ENCODE measurements around the gene RAET1G.
A peak's percentile ranks its signal among the peaks of the same experiment; 100 is the strongest.

The RAET1G gene

DNA sequence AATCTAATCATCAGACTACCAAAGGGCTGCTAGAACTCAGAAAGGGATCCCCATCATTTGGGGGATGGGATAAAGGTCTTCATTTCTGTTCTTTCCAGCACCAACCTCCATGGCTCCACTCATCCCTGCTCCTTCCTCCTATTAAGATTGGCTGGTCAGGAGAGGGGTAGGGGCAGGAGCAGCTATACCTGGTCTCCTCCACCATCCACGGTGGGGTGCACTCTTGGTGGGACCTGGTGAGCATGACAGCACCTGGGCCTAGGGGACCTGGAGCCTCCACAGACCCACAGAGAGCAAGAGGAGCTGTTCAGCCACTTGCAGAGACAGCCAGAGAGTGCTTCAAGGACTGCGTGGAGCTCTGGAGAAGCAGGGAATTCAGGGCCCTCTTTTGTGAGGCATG is 12.7 kb upstream of the RAET1G start:
- Histone ChIP-seq H4K20me1 (ENCODE audit: insufficient read depth, low read length) (0 out of 2 replicates have a peak, but pooled peaks cover 2% of the 10 kb centered on the region), H3K36me3 (ENCODE audit: insufficient read depth, low read length) (no peaks in the 10 kb centered on the region), H3K9me3 (ENCODE audit: insufficient read depth, low read length, severe bottlenecking) (no peaks in the 10 kb centered on the region), H3K9ac (ENCODE audit: low read depth, low read length) (no peak overlapping the region), H3K79me2 (ENCODE audit: insufficient read depth, low read length) (no peaks in the 10 kb centered on the region), H3K4me1 (ENCODE audit: insufficient read depth, low read length) (no peaks in the 10 kb centered on the region), H3K4me3 (ENCODE audit: low read depth in 1 of 2, low read length in 2 of 2) (no peak overlapping the region), H3K27ac (ENCODE audit: low read length) (no peak overlapping the region), H3K27me3 (ENCODE audit: insufficient read depth, low read length, poor library complexity) (peaks cover 52% of the 10 kb centered on the region), H3K4me2 (ENCODE audit: insufficient read depth, low read length) (no peak overlapping the region), H2AFZ (ENCODE audit: low read depth, low read length) (no peak overlapping the region)
- no peak for ATAC-seq (ENCODE audit: insufficient read depth, low read depth)
- no peak for DNase-seq
- TF ChIP-seq, protein P1, sequence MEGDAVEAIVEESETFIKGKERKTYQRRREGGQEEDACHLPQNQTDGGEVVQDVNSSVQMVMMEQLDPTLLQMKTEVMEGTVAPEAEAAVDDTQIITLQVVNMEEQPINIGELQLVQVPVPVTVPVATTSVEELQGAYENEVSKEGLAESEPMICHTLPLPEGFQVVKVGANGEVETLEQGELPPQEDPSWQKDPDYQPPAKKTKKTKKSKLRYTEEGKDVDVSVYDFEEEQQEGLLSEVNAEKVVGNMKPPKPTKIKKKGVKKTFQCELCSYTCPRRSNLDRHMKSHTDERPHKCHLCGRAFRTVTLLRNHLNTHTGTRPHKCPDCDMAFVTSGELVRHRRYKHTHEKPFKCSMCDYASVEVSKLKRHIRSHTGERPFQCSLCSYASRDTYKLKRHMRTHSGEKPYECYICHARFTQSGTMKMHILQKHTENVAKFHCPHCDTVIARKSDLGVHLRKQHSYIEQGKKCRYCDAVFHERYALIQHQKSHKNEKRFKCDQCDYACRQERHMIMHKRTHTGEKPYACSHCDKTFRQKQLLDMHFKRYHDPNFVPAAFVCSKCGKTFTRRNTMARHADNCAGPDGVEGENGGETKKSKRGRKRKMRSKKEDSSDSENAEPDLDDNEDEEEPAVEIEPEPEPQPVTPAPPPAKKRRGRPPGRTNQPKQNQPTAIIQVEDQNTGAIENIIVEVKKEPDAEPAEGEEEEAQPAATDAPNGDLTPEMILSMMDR (IDR thresholded peaks at IDR 0.05; ENCODE audit: borderline replicate concordance, extremely low read depth, low read length, poor library complexity, severe bottlenecking): no peak
- TF ChIP-seq EZH2 (IDR thresholded peaks at IDR 0.05; ENCODE audit: borderline replicate concordance, low read depth, low read length, severe bottlenecking): no peak

DNA sequence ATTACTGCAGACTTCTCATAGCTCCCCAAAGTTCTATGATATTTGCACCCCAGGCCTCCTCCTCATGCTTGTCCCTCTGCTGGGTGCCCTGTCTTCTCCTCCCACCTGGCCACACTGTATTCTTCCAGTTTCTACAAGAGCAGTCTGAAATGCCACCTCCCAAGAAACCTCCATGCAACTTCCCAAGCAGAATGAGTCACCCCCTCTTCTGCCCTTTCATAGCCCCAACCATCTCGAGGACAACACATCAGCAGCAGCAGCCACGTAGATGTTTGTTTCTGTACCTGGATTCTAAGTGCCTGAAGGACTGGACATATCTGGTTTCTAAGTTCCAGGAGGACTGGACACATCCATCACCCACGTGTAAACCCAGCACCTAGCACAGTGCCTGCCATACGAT is 12.3 kb upstream of the RAET1G start:
- Histone ChIP-seq H4K20me1 (ENCODE audit: insufficient read depth, low read length) (no peaks in the 10 kb centered on the region), H3K4me1 (ENCODE audit: insufficient read depth, low read length) (no peaks in the 10 kb centered on the region)
- TF ChIP-seq, protein P1 (IDR thresholded peaks at IDR 0.05; ENCODE audit: borderline replicate concordance, extremely low read depth, low read length, poor library complexity, severe bottlenecking): no peak
- no peak for TF ChIP-seq EZH2 (IDR thresholded peaks at IDR 0.05; ENCODE audit: borderline replicate concordance, low read depth, low read length, severe bottlenecking)

DNA sequence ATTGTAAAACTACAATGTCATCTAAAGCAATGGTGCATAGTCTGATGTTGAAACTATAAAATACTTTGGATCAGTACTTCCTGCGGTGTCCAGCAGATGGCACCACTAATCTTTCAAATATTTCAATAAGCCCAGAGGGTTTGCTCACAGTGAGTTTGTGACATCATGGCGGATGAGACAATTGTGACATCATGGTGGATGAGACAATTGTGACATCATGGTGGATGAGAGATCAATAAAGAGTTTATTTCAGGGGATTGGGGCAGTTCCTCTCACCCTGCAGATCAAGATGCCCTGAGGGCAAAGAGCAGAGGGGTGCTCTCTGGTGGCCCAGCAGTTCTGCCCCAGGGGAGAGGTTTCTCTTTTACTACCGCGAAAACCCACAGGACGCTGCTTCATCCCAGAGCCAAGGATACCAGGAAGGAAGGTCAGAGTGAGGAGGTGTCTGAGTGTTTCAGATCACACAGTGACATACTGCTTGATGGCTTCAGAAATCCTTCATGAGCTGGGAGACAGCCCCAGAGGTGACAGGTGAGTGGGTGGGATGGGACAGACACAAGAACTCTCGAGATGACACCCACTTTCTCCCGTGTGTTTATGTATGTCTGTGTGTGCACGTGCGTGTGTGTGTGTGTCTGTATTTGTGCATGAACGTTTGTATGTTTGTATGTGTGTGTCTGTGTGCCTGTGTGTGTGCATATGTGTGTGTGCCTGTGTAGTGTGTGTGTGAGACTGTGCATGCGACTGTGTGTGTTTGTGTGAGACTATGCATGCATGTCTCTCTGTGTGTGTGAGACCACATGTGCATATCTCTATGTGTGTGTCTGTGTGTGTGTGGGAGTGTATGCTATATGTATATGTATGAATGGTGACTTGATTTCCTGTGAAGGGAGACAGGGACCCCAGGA is 11.6 kb upstream of the RAET1G start:
- Histone ChIP-seq H3K27me3 (ENCODE audit: insufficient read depth, low read length, poor library complexity) (peaks cover 43% of the 10 kb centered on the region), H2AFZ (ENCODE audit: low read depth, low read length) (no peak overlapping the region), H3K4me3 (ENCODE audit: low read depth in 1 of 2, low read length in 2 of 2) (no peak overlapping the region), H4K20me1 (ENCODE audit: insufficient read depth, low read length) (no peaks in the 10 kb centered on the region), H3K9ac (ENCODE audit: low read depth, low read length) (no peak overlapping the region), H3K4me1 (ENCODE audit: insufficient read depth, low read length) (no peaks in the 10 kb centered on the region), H3K27ac (ENCODE audit: low read length) (no peak overlapping the region), H3K4me2 (ENCODE audit: insufficient read depth, low read length) (peak overlapping the region; percentile 9; the same call in 1 of the 2 replicates), H3K79me2 (ENCODE audit: insufficient read depth, low read length) (no peaks in the 10 kb centered on the region), H3K36me3 (ENCODE audit: insufficient read depth, low read length) (no peaks in the 10 kb centered on the region), H3K9me3 (ENCODE audit: insufficient read depth, low read length, severe bottlenecking) (no peaks in the 10 kb centered on the region)
- ATAC-seq (ENCODE audit: insufficient read depth, low read depth) (peak; percentile 83), DNase-seq (peak; percentile 67)
- TF ChIP-seq EZH2 (IDR thresholded peaks at IDR 0.05; ENCODE audit: borderline replicate concordance, low read depth, low read length, severe bottlenecking): no peak
- TF ChIP-seq, protein P1 (IDR thresholded peaks at IDR 0.05; ENCODE audit: borderline replicate concordance, extremely low read depth, low read length, poor library complexity, severe bottlenecking): peak; percentile 92

More for the DNA sequence above, 12.3 kb upstream of the RAET1G start:
- H3K36me3 ChIP-seq (ENCODE audit: insufficient read depth, low read length): no peaks in the 10 kb centered on the region
- no peaks in the 10 kb centered on the region for H3K9me3 ChIP-seq (ENCODE audit: insufficient read depth, low read length, severe bottlenecking)
- no peaks in the 10 kb centered on the region for H3K79me2 ChIP-seq (ENCODE audit: insufficient read depth, low read length)
- ATAC-seq (ENCODE audit: insufficient read depth, low read depth) (no peak), DNase-seq (no peak)
- no peak overlapping the region for H3K27ac ChIP-seq (ENCODE audit: low read length)
- H3K4me3 ChIP-seq (ENCODE audit: low read depth in 1 of 2, low read length in 2 of 2): no peak overlapping the region
- peaks cover 51% of the 10 kb centered on the region for H3K27me3 ChIP-seq (ENCODE audit: insufficient read depth, low read length, poor library complexity)
- H3K9ac ChIP-seq (ENCODE audit: low read depth, low read length): no peak overlapping the region
- no peak overlapping the region for H3K4me2 ChIP-seq (ENCODE audit: insufficient read depth, low read length)
- no peak overlapping the region for H2AFZ ChIP-seq (ENCODE audit: low read depth, low read length)

Measured in DND-41 (cell line).